Gastrocnemius medialis (tissue), 4 donors: ENCODE data around the gene ANXA4.

Experiments used
- CTCF ChIP-seq, 5 experiments: fragments of 450-650 bp in 3 of 5; fragments of 200-600 bp in 2 of 5; sonication (generic) in 2 of 5; IDR thresholded peaks in 4 of 5; conservative IDR thresholded peaks in 1 of 5; 1 replicate in 4 of 5; 2 replicates in 1 of 5; pipeline ENCODE4 v1.5.1; 2016 to 2019; ENCODE audit warnings: antibody characterized with exemption in 5 of 5, mild to moderate bottlenecking in 3 of 5, moderate library complexity in 3 of 5
- POLR2A ChIP-seq, 2 donors: fragments of 450-650 bp; IDR thresholded peaks; one replicate each; pipeline ENCODE4 v1.6.1; 2017; ENCODE audit warnings: antibody characterized with exemption in 2 of 2, mild to moderate bottlenecking in 2 of 2, moderate library complexity in 2 of 2

GRCh38 chr2:69750246-69750645 lies 8.3 kb downstream of the ANXA4 start:
- no peak for TF ChIP-seq POLR2A (IDR thresholded peaks at IDR 0.05)
- no peak for TF ChIP-seq CTCF (IDR thresholded peaks at IDR 0.05 in 4 of 5, conservative IDR thresholded peaks at IDR 0.05 in 1 of 5)
